GM18907 (cell line): ENCODE data around the gene SS18.

Experiments used
- ATAC-seq: cut with Tn5 transposase; IDR thresholded peaks from one replicate; pipeline ENCODE4 v1.9.1; 2021; ENCODE audit warnings: mild to moderate bottlenecking, moderate library complexity; ENCODE audit not compliant: unreplicated experiment

Gene SS18

DNA sequence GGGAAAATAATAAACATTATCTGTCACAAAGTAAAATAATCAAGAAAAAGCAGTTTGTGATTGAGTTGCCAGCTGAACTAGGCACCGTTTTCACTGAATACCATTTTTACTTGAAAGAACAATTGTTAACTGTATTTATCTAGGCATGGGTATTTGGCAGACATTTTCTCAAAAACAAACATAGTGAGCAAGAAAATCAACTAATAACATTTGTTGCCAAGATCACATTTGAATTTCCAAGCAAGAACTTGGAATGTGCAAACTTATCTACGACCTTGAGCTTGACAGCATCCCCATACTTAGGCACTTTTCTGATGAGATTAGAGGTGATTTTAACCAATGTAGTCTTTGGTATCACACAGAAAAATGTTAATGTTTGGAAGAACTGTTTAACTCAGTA lies 16.7 kb downstream of the SS18 start:
- no peak for ATAC-seq

DNA sequence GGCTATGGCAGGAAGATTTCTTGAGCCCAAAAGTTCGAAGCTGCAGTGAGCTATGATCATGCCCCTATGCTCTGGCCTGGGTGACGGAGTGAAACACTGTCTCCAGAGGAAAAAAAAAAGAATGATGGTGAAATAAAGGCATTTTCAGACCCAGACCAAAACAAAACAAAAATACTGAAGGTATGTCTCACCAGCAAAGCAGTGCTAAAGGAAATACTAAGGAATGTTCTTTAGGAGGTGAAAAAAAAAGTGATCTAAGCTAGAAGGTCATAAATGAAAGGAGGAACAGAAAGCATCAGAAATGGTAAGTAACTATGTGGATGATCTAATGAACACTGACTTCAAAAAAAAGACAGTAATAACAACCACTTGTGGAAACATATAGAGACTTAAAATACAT lies 18.7 kb downstream of the SS18 start:
- ATAC-seq: no peak

DNA sequence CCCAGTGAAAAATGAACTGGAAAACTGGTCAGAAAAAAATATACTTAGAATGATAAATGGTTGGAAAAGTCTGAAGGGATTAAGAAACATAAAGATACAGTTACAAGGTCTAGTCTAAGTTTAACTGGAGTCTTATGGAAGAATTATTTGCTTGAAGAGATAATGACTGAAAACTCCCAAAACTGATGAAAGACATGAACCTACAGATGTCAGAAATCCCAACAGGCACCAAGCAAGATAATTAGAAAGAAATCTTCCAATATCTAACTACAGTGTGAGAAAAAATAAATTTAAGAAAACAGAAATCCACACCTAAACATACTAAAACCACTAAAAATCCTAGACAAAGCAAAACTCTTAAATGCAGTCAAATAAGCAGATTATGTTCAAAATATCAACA lies 19.4 kb downstream of the SS18 start:
- ATAC-seq: no peak

DNA sequence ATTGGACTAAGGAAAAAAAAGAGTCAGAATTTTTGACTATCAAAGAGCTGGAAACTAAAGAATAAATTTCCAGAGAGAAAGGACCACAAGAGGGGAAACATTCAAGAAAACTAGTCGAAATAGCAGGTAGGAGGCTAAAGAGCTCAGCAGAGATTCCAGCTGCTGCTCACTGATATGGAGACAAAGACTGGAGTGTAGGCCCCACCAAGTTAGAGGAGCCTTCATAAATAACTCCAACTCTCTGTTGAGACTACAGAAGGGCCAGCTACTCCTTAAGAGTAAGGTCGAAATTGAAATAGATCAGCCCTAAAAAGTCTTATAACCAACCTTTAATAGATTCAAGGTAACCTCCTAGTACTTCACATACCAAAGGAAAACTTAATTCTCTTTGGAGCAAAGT lies 31.1 kb downstream of the SS18 start:
- no peak for ATAC-seq

DNA sequence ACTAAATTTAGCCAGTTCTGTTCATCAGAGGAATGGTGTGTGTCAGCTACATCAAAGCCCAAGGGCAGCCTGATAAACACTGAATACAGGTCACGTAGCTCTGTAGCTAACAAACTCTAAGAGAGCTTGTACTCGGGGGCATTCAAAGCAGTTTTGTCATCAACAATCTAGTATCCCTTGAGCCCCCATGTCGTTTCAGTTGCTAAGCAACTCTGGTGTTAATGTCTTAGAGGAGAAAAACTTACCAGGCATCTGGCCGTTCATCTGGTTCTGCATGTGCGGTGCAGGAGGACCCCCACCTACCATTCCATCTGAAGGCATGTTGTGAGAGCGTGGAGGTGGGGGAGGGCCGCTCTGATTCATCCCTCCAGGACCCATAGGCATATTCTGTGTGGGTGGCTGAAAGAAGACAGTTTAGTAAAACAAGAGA lies 33.1 kb downstream of the SS18 start:
- ATAC-seq: no peak

GRCh38 chr18:26056291-26056690 lies 34.1 kb downstream of the SS18 start:
- ATAC-seq: no peak

- no peak for ATAC-seq
These were observed 37.9 kb downstream of the SS18 start for GRCh38 chr18:26052505-26052904.

DNA sequence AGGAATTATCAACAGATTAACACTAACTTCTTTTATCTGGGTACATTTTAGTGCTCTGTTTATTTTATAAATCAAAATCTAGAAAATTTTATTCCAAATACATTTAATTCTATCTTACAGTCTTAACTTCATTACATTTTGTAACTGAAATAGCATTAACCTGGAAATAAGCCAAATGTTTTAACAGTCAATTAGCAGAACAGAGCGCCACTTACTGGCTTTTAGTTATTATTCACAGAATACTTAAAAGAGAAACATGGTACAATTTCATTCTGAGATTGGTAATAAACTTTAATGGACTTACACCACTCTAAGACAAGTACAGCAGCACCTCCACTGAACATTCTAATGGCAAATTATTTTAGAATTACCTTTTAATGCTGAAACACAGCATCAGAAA lies 38.6 kb downstream of the SS18 start:
- ATAC-seq: no peak

- ATAC-seq: no peak
These were observed 43.9 kb downstream of the SS18 start for GRCh38 chr18:26046419-26047077.

DNA sequence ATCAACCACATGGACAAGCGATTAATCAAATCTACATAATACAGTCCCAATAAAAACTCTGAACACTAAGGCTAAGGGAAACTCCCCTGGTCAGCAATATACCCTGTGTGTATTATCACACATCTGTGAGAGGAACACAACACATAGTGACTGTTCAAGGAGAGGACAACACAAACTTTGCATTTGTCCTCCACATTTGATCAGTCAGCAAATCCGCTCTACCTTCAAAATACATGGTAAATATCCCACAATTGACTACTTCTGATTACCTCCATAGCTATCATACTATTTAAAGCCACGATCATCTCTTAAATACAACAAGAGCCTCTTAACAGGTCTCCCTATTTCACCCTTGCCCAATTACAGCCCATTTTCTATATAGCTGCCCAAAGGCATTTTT lies 45.6 kb downstream of the SS18 start:
- no peak for ATAC-seq

- ATAC-seq: no peak
These were observed 50.3 kb downstream of the SS18 start for GRCh38 chr18:26040051-26040656.

DNA sequence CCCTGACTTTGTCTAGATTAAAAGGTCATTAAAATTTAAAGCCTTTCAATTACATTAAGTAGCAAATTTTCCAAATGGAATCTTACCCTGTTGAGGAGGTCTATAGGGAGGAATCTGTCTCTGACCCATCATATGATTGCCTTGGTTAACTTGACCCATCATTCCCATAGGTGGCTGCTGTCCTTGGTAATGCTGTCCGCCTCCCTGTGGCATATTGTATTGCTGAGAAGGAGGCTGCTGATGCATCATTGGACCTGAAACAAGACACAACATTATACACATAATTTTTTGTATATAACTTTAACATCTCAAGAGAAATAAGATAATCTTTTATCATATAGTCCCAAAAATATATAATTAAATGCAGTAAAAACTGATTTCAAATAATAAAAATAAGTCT lies 51.2 kb downstream of the SS18 start:
- no peak for ATAC-seq

DNA sequence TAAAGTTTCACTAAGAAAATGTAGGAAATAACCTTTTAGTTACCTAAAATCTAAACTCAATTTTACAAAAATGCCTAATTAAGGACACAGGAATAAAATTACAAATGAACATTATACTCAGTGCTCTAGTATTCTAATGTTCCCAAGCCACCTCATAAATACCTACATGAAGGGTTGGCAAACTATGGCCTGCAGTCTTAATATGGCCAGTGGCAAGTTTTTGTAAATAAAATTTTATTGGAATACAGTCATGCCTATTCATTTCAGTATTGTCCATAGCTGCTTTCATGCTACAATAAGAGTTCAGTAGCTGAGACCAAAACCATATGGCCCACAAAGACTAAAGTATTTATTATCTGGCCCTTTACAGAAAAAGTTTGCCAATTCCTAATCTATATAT lies 53.8 kb downstream of the SS18 start:
- no peak for ATAC-seq

DNA sequence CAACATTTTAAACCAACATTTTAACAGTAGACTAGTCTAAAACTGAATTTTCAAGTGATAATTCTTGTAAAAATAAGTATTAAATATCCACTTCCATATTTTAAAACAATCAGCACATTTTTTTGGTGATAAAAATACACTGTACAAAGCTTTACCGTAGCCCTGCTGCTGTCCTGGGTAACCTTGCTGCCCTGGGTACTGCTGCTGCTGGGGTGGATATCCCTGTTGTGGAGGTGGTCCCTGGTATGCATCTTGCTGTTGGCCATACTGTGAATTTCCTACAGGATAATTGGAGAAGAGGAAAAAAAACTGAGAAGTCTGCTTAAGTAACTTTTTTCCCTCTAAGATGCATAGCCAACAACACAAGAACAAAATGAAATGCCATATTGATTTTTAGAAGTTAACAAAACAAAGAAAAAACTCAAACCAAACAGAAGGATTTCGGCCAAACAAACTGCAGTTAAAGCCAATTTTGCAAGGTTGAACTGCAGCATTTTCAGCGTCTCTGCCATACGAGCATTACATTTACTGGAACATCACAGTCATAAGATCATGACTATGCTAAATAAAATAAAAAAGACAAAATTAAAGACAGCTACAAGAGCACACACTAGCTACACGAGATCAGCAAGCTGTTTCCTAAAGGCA lies 55.4 kb downstream of the SS18 start:
- ATAC-seq: no peak

DNA sequence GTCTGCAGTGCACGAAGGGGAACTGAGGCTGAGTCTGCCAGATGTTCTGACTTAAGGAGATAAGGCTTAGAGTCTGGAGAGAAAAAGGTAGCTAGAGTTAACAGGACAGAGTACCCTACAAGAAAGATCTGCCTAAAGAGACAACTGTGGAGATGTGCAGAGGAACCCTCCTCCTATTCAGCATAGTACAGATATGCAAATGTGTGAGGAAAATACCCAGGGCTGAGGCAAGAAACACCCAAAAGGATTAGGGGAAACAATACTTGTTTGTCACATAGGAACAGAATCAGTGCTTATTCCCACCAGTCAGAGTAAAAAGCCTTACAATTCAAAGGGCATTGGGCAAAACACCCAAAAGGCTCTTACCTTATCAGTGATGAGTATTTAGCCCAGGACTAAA lies 67.8 kb downstream of the SS18 start:
- ATAC-seq: no peak

DNA sequence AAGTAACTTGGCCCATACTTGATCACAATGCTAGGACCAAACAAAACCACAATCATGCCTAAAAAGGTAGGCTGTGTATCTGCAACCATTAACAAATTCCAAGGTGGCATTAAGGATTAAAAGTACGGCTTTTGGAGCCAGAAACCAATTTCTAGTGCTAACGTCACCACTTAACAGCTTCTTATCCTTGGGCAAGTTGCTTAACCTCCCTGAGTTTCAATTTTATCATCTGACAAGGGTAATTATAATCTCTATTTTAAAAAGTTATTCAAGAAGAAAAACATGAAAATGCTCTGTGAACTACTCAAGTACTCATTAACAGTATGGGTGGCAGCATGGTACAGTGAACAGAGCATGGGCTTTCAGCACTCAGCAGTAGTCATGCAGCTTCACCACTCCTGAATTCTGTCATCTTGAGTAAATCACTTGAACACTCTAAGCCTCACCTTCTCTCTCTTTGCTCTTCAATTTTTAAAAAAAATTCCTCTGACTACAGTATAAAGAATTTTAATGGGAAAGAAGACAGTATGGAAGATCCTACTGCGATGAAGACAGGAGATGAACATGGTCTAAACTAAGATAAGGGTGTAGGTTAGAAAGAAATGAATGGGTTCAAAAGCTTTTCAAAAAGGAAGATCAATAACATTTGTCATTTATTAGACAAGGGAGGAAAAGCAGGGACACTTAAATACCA lies 69.2 kb downstream of the SS18 start:
- ATAC-seq: no peak

- no peak for ATAC-seq
These were observed 72.5 kb downstream of the SS18 start for GRCh38 chr18:26017929-26018328.

DNA sequence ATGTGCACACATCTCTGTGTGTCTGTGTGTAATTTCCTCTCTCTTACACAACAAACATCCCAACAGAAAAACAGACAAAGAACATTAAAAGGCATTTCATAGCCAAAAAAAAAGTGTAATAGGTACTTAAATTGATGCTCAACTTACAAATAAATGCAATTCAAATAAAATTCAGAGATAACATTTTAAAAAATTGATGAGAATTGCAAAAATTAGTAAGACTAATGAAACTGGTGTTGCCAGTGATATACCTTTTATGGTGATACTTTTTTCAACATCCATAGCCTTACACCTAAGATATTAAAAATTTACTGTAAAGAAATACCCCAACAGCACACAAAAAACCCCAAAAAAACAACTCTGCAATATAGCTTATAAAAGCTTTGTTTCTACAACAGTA lies 76.0 kb downstream of the SS18 start:
- ATAC-seq: no peak

- no peak for ATAC-seq
These were observed 81.8 kb downstream of the SS18 start for GRCh38 chr18:26008619-26009018.

DNA sequence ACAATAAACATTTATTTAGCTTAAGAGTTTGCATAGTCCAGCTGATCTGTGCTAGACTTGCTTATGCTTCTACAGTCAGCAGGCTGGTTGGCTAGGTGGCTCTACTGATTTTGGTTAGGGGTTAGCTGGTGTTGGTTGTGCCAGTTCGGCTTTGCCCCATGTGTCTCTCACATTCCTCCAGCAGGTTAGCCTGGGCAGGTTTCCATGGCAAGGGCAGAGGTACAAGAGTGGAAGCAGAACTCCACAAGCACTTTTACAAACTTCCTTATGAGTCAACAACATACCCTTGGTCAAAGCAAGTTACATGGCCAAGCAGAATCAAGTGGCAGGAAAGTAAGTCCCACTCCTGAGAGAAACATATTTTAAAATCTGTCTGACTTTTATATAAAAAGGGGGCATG lies 82.3 kb downstream of the SS18 start:
- no peak for ATAC-seq

- ATAC-seq: no peak
These were observed 84.5 kb downstream of the SS18 start for GRCh38 chr18:26005950-26006349.

GRCh38 chr18:26004832-26005231 lies 85.6 kb downstream of the SS18 start:
- ATAC-seq: no peak
